Middle frontal gyrus (tissue), 1 donor: ENCODE data around the gene RFLNA.

Experiments used
- DNase-seq: peaks from one replicate; pipeline ENCODE4 v3.0.0-alpha.2; 2015; ENCODE audit warnings: low spot score; ENCODE audit errors: extremely low spot score

The RFLNA gene

DNA sequence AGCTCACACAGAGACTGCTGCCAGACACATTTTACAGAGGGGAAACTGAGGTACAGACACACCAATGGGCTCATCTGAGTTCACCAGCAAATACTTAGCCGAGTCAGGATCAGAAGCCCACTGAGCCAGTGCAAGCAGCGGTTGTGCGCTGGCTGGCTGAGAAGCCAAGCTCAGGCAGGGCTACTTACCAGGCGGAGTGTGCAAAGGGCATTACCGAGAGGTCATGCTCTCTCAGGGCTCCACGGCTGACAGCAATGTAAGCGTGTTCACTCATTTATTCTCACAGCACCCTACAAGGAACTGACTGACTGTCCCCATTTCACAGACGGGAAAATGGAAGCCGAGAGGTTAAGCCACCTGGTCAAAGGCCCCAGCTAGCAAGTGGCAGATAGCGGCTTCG lies 63.7 kb downstream of the RFLNA start:
- no peak for DNase-seq

DNA sequence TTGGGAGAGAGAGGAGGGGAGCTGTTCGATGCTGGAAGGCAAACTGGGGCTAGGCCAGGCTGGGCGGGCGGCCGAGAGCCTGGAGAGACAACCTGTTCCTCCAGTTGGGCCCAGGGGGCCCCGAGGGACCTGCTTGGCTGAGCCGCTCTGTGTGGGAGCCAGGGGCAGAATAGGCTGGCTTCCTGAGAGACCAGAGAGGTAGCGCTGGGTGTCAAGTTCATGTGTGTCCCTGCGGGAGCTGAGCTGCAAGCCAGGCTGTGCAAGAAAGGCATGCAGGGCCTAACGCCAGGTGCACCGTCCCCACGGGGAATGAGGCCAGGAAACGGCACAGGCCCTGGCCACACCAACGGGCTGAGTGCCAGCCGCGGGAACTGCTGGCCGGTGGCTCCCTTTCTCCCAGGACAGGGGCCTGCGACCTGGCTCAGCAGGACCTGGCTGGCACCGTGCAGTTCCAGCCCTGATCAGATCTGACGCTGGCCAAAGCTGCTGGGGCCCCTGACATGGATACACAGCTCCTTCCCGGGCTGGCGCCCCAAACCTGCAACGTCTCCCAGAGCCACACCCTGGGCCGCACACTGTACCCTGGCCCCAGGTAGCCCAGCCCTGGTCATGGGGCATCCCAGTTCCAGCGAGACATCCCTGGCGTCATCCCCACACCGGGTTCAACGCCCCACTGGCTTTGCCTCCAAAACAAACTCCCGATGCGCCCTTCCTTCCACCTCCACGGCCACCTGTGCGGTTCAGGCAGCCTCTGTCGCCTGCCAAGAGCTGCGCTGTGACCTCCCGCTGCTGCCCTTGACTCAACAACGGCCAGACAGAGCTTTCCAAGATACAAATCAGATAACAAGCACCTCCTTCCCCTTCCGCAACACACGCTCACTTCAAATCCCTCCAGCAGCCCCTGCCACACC lies 65.0 kb downstream of the RFLNA start:
- DNase-seq, result no peak

DNA sequence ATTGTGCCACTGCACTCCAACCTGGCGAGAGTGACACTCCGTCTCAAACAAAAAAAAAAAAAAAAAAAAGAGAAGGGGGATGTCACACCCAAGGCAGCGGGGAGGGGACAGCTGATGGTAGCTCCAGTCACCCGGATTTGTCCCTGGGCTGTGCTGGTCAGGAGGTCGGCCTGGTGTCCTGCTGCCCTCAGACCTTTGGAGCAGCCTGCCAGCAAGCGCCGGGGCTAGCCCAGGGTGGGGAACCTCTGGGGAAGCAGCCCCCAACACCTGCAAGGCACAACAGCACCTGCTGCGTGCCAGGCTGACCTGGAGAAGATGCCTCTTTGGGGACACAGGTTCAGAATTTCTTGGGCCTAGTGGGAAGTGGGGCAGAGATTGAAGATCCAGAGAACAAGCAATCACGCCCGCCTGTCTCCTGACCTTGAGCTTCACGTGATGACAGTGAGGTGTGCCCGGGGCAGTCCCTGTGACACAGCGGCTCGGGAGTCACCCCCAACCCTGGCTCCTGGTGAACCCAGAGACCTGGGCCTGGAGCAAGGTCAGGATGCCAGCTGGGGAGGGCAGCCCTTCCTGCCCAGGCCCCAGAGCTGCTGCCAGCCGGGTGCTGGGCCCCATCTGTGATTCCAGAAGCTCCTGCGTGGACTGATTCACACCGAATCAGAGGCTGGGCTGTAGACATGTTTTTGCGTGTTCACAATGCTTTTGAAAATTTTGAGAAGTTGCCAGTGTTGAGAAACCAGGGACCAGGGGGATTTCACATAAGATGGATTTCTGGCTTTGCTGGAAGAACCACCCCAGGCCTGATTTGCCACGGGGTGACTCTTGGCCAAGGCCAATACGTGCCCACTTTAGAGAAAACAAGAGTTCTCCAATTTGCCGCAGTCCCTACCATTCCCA lies 66.4 kb downstream of the RFLNA start:
- no peak for DNase-seq

DNA sequence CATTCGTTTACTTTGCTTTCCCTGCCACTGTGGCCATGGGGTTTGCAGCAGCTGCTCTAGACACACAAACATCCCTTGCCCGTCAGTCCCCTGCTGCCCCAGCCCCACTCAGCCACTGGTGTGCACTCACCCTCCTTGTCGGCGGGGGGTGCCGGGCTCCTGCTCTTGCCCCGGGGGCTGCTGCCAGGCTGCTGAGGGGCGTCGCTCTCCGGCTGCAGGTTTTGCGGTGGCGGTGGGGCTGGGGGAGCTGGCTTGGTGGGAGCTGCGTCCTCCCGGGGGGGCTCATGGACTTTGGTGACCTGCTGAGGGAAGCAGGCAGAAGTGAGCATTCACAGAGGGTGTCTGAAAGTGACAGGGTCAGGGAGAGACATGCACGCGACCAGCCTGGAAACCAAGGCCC lies 67.1 kb downstream of the RFLNA start:
- DNase-seq, result no peak

DNA sequence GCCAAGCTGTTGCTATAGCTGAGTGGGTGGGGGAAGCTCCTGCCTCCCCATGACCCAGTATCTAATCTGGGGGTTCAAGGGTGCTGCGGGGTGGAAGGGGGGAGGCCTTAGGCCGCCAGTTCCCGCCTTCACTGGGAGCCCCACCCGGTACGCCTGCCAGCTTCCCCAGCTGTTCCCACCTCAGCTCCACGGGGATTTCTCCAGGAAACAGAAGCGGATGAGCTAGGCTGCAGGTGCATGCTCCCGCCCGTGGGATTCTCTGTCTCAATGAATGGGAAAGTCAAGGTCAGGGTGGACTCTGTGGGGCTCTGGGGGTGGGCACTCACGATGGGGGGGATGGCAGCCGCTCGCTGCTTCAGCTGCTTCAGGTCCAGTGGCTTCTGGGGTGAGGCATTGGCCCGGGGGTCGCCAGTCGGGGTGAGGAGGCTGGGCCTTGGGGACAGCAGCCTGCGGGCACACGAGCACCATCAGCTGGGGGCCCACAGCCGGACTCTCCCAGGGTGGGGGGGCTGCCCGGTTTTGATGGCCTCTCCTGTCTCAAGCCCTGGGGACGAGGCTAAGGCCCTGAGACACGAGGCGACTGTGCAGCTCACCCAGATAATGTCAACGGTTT lies 68.6 kb downstream of the RFLNA start:
- no peak for DNase-seq

DNA sequence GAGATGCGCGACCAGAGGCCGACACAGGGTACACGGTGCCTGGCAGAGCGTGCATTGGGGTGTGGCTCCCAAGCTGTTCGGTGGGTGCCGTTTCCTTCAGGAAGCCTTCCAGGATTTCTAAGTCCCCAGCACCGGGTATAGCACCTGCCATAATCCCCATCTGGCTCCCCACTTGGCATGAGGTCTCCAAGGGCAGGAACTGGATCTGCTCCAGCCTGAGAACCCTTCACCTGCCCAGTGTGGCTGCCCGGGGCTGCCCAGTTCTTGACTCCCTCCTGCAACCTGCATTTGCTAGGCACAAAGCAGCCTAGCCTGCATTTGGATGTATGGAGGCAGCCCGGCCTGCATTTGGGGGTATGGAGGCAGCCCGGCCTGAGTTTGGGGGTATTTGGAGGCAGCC lies 69.7 kb downstream of the RFLNA start:
- no peak for DNase-seq
